ENCODE data around the gene ZNF548.
A peak's percentile ranks its signal among the peaks of the same experiment; 100 is the strongest.

The ZNF548 gene

DNA sequence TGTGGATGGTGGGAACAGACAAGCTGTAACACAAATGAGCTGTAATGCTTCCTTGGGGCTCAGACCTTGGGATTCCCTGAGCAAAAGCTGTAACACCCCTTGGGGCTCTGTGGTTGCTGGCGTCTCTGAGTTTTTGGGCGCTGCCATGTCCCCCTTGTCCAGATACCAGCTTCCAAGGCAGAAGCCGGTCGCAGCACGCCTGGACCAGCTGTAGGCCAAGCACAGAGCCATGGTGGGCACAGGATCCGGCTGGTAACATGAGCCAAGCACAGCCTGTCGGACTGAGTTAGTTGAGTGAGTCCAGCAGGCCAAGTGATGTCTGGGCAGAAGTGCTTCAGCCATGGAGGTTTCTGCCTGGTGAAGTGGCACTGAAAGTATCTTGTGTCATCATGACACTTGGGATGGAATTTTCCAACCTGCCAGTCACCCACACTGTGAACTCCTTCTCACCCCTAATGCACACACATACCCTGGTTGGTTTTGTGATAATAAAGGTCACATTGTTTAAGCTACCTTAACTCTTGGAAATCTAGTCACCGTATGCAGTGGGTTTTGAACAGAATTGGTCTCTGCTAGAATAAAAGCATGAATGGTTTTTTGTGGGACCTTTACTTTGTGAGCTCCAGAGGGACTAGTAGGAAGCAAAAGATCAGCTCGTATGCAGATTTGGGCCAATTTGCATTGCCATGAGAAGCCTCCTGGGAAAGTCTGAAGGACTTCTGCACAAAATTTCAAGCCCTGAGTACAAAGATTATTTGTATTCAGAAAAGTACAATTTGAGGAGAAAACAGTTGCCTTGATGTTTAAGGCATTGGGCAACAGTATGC is 14.3 kb downstream of the ZNF548 start:
- no peak for DNase-seq

GRCh38 chr19:57406516-57407123 is 17.0 kb downstream of the ZNF548 start:
- peak; percentile 80 for DNase-seq

- DNase-seq = peak; percentile 93
Measured at GRCh38 chr19:57410877-57411671, 21.4 kb downstream of the ZNF548 start, which contains the start of gene ZNF17. ZNF17 (plus strand) TSS chr19:57411161; CDS start chr19:57413616, 2,455 bp downstream.

GRCh38 chr19:57419439-57419838 is 29.8 kb downstream of the ZNF548 start:
- no peak for DNase-seq

DNA sequence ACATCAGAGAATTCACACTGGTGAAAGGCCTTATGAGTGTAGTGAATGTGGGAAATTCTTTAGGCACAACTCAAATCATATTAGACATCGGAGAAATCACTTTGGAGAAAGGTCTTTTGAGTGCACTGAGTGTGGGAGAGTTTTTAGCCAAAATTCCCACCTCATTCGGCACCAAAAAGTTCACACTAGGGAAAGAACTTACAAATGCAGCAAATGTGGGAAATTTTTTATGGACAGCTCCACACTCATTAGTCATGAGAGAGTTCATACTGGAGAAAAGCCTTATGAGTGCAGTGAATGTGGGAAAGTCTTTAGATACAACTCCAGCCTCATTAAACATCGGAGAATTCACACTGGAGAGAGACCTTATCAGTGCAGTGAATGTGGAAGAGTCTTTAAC is 31.4 kb downstream of the ZNF548 start:
- no peak for DNase-seq

- DNase-seq = no peak
Measured at GRCh38 chr19:57434386-57435061, 44.9 kb downstream of the ZNF548 start.

GRCh38 chr19:57435062-57435978 is 45.7 kb downstream of the ZNF548 start, which contains the start of gene ZNF749:
ZNF749 (plus strand) TSS chr19:57435325; CDS start chr19:57435579, 254 bp downstream.
- DNase-seq = peak; percentile 99

- DNase-seq = no peak
Measured at GRCh38 chr19:57436417-57436816, 46.8 kb downstream of the ZNF548 start.

DNA sequence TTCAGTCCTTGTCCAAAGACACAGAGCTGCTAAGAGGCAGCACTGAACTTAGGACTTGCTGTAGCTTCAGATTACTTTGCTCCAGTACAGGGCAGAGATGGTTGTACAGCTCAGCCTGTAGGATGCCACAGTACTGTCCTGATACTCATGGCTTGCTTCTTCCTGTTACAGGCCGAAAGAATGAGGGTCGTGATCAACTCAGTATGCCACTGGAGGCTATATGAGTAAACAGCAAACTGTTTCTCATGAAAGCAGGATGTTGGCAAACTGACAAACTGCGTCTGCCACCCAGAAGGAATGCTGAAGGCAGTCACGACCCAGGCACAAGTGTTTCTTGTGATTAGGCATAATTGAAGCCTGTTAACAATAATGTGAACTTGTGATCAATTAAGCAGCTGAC is 48.3 kb downstream of the ZNF548 start:
- no peak for DNase-seq

DNA sequence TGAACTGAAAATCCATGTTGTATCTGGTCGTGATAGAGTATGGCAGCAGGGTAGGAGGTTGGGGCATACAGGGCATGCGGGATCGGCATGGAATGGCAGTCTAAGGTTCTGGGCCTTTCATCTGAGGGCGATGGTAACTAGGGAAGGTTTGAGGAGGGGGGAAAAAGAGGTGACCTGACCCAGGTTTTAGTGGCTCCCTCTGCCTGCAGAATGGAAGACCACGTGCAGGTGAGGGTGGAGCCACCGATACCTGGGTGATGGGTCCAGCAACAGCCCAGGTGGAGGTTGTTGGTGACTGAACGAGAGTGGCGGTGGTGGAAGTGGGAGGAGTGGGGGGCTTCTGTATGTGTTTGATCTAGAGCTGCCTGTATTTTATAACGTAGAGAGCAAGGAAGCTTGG is 49.3 kb downstream of the ZNF548 start:
- no peak for DNase-seq

DNA sequence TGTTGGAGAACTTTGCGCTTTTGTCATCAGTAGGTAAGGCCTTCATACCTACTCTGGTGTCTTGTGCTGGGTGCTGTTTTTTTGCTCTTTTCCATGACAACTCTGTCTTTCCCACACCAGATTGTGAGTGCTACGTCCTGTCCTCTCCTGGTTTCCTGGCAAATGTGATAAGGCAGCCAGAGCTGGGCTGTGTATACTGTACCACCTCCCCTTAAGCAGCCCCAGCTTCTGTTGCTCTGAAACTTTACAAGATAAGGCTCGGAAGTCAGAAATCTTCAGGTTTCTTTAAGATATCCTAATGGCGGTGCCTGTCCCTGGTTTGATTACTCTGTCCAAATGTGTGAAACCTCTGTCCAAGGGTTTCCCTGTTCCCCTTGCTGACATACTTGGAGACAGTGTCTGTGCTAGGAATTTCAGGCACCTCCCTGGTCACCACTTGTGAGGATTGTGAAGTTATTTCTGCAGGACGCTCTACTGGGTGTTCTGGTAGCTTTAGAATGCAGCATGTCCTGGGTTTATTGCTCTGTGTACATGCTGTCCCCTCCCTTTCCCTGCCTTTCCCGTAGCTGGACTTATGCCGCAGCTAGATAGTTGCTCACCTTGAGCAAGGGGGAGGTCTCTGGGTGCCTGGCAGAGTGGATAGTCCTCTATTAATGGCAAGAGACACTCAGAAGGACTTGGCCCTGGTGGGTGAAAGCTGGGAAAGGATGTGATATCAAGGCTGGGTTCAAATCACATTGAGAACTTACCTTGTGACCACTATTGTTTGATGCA is 52.5 kb downstream of the ZNF548 start:
- no peak for DNase-seq

DNA sequence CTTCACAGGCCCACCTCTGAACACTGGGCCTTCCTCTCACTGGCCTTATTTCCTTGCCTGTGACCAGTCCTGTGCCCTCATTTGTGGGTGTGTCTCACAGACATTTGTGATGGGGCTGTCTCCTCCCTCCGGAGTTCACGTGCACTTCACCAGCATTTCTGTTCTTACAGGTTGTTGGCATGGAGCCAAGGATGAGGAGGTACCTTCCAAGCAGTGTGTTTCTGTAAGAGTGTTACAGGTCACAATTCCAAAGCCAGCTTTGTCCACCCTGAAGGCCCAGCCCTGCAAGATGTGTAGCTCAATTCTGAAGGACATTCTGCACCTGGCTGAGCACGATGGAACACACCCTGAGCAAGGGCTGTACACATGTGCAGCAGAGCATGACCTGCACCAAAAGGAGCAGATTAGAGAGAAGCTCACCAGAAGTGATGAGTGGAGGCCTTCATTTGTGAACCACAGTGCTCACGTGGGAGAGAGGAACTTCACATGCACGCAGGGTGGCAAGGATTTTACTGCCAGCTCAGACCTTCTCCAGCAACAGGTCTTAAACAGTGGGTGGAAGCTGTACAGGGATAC is 53.6 kb downstream of the ZNF548 start:
- DNase-seq = no peak

DNA sequence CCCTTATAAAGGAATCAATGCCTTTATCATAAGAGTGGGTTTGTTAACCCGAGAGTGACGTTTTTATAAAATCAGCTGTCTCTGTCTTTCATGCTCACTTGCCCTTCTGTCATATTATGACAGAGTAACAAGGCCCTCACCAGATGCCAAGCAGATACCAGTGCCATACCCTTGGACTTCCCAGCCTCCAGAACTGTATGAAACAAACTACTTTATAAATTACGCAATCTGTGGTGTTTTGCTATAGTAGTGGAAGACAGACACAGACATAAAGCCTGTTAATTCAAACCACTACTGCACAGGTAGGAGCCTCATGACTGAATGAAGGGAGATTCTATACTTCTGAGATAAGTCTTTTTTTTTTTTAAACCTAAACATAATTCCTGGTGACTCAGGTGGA is 62.7 kb downstream of the ZNF548 start:
- DNase-seq = no peak

All from CD4-positive, alpha-beta T cell treated with Interleukin-10 for 1 hour (primary cell).